ENCODE data around the gene DPH1.
A peak's percentile ranks its signal among the peaks of the same experiment; 100 is the strongest.

Gene DPH1

DNA sequence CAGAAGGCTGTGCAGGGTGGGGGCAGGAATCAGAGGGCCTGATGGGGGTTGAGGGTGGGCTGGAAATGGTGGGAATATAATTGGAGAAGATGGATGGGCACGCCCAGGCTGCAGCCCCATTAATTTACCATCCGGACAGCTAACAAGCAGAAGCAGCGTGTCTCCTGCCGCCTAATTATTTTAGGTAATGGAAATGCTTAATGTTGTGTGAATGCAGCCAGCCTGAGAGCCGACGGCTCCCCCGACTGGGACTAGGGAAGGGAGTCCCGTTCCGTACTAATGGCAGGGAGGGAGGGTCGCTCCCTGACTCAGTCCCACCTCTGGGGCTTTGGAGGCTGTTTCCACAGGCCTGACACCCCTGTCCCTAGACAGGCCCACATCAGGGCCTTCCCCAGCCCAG lies 7.2 kb downstream of the DPH1 start:
- Histone ChIP-seq H3K9me2 (replicated peaks; ENCODE audit: control insufficient read depth, low read length) (no peaks in the 10 kb centered on the region), H4K20me1 (ENCODE audit: control insufficient read depth, insufficient read depth, low read depth, low read length) (peaks cover 3% of the 10 kb centered on the region; the same call in 1 of the 2 replicates), H3K36me3 (ENCODE audit: control insufficient read depth, low read length) (peaks cover 25% of the 10 kb centered on the region), H3F3A (ENCODE audit: control insufficient read depth, insufficient read depth) (no peaks in the 10 kb centered on the region), H3K27ac (ENCODE audit: low read depth, low read length) (no peak overlapping the region), H3K4me1 (ENCODE audit: control insufficient read depth, low read length) (peaks cover 21% of the 10 kb centered on the region), H3K4me3 (ENCODE audit: low read length) (no peak overlapping the region), H3K4me2 (ENCODE audit: low read length) (no peak overlapping the region), H3K9me3 (ENCODE audit: control insufficient read depth, insufficient read depth, low read length) (no peaks in the 10 kb centered on the region), H3K27me3 (ENCODE audit: control insufficient read depth, low read length) (no peaks in the 10 kb centered on the region), H3K79me2 (ENCODE audit: control insufficient read depth, low read length) (peaks cover 5% of the 10 kb centered on the region)
- no peak for TF ChIP-seq EZH2phosphoT487 (IDR thresholded peaks at IDR 0.05; ENCODE audit: borderline replicate concordance, low read length)
- TF ChIP-seq CTCF (IDR thresholded peaks at IDR 0.05; ENCODE audit: low read depth, low read length, poor library complexity, severe bottlenecking), result no peak

DNA sequence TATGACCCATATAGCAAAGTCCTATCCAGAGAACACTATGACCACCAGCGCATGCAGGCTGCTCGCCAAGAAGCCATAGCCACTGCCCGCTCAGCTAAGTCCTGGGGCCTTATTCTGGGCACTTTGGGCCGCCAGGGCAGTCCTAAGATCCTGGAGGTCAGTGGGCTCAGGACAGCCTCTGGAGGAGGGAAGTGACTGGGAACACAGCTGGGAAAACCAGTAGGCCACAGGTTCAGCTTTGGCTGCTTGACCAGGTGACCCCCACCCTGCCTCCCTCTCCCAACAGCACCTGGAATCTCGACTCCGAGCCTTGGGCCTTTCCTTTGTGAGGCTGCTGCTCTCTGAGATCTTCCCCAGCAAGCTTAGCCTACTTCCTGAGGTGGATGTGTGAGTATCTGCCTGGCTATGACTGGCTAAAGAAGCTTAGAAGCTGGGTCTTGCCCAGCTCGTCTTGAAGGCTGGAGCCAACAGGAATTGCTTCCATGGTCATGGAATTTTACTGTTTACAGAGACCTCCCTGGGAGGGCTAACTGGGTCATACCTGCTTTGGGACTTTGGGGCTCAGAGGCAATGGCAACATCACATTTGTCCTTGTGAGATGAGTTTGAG lies 10.4 kb downstream of the DPH1 start:
- H4K20me1 ChIP-seq (ENCODE audit: control insufficient read depth, insufficient read depth, low read depth, low read length), result peaks cover 3% of the 10 kb centered on the region; the same call in 1 of the 2 replicates
- H3K9me2 ChIP-seq (replicated peaks; ENCODE audit: control insufficient read depth, low read length), result no peaks in the 10 kb centered on the region
- peaks cover 18% of the 10 kb centered on the region for H3K79me2 ChIP-seq (ENCODE audit: control insufficient read depth, low read length)
- no peak overlapping the region for H3K4me3 ChIP-seq (ENCODE audit: low read length)
- H3F3A ChIP-seq (ENCODE audit: control insufficient read depth, insufficient read depth), result no peaks in the 10 kb centered on the region; the same call in 1 of the 2 replicates
- no peaks in the 10 kb centered on the region for H3K9me3 ChIP-seq (ENCODE audit: control insufficient read depth, insufficient read depth, low read length)
- TF ChIP-seq EZH2phosphoT487 (IDR thresholded peaks at IDR 0.05; ENCODE audit: borderline replicate concordance, low read length) (no peak), CTCF (IDR thresholded peaks at IDR 0.05; ENCODE audit: low read depth, low read length, poor library complexity, severe bottlenecking) (no peak)
- no peak overlapping the region for H3K4me2 ChIP-seq (ENCODE audit: low read length)
- H3K27ac ChIP-seq (ENCODE audit: low read depth, low read length), result no peak overlapping the region
- H3K27me3 ChIP-seq (ENCODE audit: control insufficient read depth, low read length), result no peaks in the 10 kb centered on the region
- H3K4me1 ChIP-seq (ENCODE audit: control insufficient read depth, low read length), result peaks cover 18% of the 10 kb centered on the region
- H3K36me3 ChIP-seq (ENCODE audit: control insufficient read depth, low read length), result peaks cover 39% of the 10 kb centered on the region

- no peaks in the 10 kb centered on the region; the same call in 1 of the 2 replicates for H3F3A ChIP-seq (ENCODE audit: control insufficient read depth, insufficient read depth)
- peaks cover 18% of the 10 kb centered on the region for H3K4me1 ChIP-seq (ENCODE audit: control insufficient read depth, low read length)
- no peaks in the 10 kb centered on the region for H3K27me3 ChIP-seq (ENCODE audit: control insufficient read depth, low read length)
- H3K4me3 ChIP-seq (ENCODE audit: low read length), result peak overlapping the region; percentile 84
- peak overlapping the region; percentile 90 for H3K4me2 ChIP-seq (ENCODE audit: low read length)
- H3K79me2 ChIP-seq (ENCODE audit: control insufficient read depth, low read length), result peaks cover 18% of the 10 kb centered on the region
- H4K20me1 ChIP-seq (ENCODE audit: control insufficient read depth, insufficient read depth, low read depth, low read length), result peaks cover 3% of the 10 kb centered on the region; the same call in 1 of the 2 replicates
- H3K9me3 ChIP-seq (ENCODE audit: control insufficient read depth, insufficient read depth, low read length), result no peaks in the 10 kb centered on the region
- no peak overlapping the region for H3K27ac ChIP-seq (ENCODE audit: low read depth, low read length)
- no peak for TF ChIP-seq EZH2phosphoT487 (IDR thresholded peaks at IDR 0.05; ENCODE audit: borderline replicate concordance, low read length)
- TF ChIP-seq CTCF (IDR thresholded peaks at IDR 0.05; ENCODE audit: low read depth, low read length, poor library complexity, severe bottlenecking), result no peak
- no peaks in the 10 kb centered on the region for H3K9me2 ChIP-seq (replicated peaks; ENCODE audit: control insufficient read depth, low read length)
- peaks cover 36% of the 10 kb centered on the region for H3K36me3 ChIP-seq (ENCODE audit: control insufficient read depth, low read length)
These were observed 11.1 kb downstream of the DPH1 start for GRCh38 chr17:2040942-2041560.

Data from DOHH2 (cell line).